NCI-H1930 (cell line): ENCODE measurements around the gene PRKAR1B.

Source experiments
- DNase-seq, 2 experiments: peaks; one replicate each; lab custom pipeline; 2025; lab: John Stamatoyannopoulos, UW

The PRKAR1B gene

GRCh38 chr7:721619-722248 is 5.3 kb downstream of the PRKAR1B start:
- DNase-seq, result no peak

DNA sequence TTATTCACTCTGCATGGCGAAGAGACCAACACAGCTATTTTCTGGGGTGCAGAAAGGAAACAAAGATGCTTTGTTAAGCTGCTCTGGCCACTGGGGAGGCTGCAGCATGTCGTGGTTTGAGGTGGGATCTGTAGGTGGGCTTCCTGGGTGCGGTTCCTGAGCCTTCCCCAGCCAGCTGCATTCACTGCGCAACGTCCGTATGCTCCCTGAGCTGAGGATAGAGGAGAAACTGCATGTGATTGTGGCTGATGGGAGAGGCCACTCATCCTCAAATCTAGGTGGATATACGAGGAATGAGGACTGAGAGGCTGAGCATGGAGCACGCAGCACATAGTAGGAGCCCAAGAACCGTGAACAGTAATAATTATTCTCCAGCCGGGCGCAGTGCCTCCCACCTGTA is 10.4 kb downstream of the PRKAR1B start:
- no peak for DNase-seq

GRCh38 chr7:716222-716621 is 10.9 kb downstream of the PRKAR1B start:
- no peak for DNase-seq

DNA sequence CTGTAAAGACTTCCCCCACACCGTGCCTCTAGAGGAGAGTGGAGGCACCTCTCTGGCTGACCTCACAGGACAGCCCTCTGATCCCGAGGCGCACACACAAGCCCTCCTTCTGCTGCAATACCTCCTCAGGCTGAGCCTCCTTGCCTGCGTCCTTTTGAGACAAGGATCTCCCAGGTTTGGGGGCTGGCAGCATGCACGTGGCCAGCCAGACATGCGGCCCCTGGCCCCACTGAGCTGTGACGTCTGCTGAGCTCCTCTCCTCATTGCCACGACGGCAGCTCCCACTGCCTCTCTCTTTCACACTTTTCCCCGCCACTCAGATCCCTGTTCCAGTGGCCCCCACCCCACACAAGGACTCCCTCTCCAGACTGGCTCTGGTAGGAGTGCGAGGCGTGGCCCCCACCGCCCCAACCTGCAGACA is 12.8 kb downstream of the PRKAR1B start:
- DNase-seq, result no peak

DNA sequence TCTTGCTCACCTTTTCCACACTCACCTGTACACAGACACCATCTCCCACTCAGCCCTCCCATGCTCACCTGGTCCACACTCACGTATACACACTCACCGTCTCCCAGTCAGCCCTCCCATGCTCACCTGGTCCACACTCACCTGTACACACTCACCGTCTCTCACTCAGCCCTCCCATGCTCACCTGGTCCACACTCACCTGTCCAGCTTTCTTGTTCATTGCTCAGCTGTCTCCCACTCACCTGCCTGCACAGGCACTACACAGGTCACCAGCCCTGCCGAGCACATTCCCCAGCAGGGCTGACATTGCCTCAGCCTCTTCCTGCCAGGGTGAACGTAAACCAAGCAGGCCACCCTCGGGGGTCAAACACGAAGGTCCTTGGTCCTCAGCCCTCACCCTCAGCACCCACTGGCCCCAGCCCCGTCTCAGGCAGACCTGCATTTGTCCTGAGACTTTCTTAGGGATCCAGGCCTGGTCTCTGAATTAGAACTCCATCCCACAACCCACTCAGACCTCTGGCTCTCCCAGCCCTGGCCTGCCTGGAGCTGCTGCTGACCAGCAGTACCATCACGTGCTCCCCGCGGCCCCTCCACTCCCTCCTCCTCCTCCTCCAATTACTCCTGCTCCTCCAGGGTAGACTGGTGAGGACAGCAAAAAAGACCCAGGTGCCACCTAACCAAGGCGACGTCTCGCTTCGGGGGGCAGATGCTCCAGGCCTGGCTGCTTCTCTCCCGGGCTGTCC is 13.4 kb downstream of the PRKAR1B start:
- no peak for DNase-seq

- DNase-seq, result no peak
Measured at GRCh38 chr7:713139-713457, 14.0 kb downstream of the PRKAR1B start.

DNA sequence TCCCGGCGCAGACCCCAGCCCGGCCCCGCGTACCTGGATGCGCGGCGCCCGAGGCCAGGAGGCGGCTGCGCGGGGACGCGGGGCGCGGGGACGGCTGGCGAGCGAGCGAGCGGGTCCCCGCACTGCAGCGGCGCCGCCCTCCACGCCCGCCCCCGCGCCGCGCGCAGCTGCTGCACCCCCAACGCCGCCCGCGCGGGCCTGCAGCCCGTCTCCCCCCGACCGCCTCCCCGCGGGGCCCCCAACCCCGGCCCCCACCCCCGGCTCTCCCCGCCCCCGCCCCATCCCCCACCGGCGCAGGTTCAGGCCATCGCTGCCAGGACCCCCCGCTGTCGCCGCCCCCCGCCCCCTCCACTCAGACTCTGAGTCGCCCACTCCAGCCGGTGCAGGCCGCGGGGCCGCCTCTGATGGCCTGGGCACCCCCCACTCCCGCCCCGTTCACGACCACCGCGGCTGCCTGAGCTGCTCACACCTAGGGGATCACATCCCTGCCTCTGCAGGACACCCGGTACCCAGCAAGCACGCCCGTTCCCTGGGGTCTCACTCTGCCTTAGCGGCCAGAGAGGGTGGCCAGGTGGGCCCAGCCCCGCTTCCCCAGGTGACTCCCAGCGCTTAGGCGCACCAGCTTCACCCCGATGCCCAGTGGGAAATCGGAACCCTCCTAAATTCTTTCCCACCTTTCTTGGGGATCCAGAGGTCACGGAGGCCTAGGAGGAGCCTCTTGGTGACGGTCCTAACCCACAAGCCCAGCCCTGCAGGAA is 14.5 kb downstream of the PRKAR1B start:
- DNase-seq, result no peak

GRCh38 chr7:711922-712380 is 15.1 kb downstream of the PRKAR1B start:
- no peak for DNase-seq

DNA sequence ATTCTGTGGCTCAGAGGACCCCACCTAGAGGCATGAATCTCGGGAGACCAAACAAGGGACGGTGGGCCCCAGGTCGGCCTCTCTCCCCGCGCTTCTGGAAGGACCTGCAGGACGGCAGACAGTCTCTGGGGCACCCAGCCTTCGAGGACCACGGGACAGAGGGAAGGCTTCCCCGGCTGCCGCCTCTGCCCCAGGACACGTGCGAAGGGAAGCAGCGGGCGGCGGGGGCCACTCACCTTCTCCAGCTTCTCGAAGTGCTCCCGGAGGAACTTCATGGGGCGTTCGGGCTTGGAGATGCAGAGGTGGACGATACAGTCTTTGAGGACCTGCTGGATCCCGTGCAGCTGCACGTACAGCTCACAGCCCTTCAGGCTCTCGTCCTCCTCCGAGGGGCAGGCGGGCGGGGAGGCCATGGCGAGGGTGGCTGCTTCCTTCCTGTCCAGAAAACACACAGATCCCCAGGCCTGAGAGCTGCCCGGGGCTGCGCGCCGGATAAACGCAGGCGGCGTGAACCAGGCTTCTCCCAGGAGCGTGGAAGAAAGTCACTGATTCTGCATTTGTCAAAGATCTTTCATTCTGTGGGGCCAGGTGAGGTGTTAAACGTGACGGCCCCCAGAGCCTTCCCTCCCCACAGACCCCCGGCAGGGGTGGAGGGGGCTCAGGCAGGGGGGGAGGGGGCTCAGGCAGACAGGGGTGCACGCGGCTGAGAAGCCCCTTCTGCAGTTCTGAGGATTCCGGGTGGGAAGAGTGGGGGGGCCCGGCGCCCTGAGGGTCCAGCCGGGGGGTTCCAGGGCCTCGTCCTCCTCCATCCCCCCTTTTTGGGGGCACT is 15.8 kb downstream of the PRKAR1B start:
- DNase-seq, result no peak

DNA sequence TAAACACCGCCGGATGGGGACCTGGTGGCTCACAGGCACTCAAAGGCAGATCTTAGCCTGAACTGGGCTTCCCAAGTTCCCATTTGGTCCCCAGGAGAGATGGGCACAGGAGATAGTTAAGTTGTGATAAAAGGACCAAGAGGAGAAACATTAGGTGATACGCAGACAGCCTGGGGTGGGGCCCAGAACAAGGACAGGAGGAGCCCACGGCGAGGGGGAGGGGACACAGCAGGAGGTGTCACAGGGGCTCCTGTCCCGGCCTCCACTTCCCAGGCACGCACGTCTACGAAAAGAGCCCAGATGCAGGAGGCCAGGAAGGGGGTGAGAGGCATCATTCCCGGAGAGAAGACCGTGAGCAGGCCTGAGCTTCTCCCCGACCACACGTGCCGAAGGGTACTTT is 16.9 kb downstream of the PRKAR1B start:
- DNase-seq, result no peak

GRCh38 chr7:707296-708000 is 19.6 kb downstream of the PRKAR1B start:
- DNase-seq, result no peak

DNA sequence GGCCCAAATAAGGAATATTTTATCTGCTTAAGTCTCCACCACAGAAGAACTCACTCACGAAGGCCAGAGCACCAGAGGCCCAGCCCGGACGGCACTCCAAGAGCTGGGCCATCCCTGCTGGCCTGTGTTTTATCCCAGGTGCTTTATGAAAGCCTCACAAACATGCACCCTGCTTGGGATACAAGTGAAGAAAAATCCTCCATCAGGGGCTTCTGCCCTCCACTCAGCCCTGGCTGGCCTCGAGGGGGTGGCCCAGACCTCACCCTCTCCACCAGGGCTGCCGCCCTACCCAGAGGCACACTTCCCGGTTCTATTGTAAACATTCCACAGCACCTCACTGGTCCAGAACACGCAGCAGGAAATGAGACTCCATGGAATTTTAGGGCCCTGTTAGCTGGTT is 20.4 kb downstream of the PRKAR1B start:
- no peak for DNase-seq

GRCh38 chr7:703049-703448 is 24.0 kb downstream of the PRKAR1B start:
- no peak for DNase-seq

GRCh38 chr7:701086-701671 is 25.9 kb downstream of the PRKAR1B start:
- DNase-seq, result no peak

- no peak for DNase-seq
Measured at GRCh38 chr7:699476-700170, 27.5 kb downstream of the PRKAR1B start.

DNA sequence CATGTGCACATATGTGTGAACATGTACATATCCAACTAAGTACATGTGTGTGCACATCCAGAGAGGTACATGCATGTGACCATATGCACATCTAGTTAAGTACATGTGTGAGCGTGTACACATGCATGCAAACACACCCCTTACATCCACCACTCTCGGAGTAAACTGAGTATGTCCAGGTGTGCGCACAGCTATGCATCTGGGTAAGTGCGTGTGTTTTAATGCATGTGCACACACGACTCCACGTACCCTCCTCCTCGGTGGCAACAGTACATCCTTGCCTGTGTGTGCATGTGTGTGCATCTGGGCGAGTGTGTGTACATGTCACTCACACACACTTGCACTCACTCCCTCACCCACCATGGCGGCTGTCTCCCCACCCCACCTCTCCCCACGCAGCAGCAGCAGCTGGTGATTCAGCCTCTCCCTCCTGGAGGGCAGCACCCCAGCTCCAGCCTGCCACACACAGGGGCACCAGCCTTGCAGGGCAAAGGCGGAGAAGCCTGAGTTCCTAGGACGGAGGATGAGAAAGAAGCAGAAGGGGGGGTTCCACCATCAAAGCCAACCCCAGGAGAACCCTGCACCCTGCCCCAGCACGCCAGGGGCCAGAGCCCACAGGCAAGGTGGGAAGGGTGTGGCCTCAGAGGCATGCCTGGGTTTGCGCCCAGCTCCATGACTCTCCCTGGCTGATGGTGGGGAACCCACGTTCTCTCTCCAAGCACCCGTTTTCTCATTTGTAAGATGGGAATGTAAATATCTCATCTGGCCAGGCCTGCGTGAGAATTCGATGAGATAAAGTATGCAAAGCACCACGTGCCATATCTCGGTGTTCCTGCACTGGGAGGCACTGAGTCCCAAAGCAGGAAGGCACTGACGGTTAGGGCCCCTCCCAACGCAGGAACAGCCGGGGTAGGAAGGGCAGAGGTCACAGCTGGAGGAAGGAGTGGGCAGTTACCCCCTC is 28.3 kb downstream of the PRKAR1B start:
- no peak for DNase-seq

GRCh38 chr7:696812-697551 is 30.1 kb downstream of the PRKAR1B start:
- no peak for DNase-seq

- DNase-seq, result no peak
Measured at GRCh38 chr7:696426-696811, 30.7 kb downstream of the PRKAR1B start.

DNA sequence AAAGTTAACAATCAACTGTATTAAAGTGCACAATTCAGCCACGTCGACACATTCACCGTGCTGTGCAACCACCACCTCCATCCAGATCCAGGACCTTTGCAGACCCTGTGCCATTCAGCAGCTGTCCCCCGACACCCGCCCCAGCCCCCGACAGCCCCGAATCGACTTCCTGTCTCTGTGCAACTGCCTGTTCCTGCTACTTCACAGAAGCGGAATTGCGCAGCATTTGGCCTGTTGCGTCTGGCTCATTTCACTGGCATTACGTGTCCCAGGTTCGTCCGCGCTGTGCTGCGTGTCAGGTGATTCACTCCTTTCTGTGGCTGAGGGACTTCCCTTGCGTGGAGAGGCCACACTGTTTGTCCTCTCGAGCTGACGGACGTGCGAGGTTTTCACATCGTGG is 33.8 kb downstream of the PRKAR1B start:
- DNase-seq, result no peak
